ENCODE results near the gene PHF24.

DNA sequence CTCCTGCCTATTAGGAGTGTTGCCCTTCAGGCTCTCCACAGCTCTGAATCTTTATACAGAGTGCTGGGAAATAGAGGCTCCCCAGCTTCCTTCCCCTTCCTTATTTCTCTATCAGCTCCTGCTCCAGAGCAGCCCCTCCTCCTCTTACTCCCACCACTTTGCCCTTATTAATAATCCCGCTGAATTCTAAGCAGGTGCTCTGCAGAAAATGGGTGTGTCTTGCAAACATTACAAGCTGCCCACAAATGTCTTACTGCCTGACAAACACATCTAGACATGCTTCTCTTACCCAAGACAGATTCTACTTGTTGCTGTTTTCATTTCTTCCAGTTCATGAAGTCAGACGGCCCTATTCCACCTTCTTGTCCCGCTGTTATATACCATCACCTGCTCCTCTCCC lies 6.4 kb downstream of the PHF24 start:
- TF ChIP-seq, protein P1, sequence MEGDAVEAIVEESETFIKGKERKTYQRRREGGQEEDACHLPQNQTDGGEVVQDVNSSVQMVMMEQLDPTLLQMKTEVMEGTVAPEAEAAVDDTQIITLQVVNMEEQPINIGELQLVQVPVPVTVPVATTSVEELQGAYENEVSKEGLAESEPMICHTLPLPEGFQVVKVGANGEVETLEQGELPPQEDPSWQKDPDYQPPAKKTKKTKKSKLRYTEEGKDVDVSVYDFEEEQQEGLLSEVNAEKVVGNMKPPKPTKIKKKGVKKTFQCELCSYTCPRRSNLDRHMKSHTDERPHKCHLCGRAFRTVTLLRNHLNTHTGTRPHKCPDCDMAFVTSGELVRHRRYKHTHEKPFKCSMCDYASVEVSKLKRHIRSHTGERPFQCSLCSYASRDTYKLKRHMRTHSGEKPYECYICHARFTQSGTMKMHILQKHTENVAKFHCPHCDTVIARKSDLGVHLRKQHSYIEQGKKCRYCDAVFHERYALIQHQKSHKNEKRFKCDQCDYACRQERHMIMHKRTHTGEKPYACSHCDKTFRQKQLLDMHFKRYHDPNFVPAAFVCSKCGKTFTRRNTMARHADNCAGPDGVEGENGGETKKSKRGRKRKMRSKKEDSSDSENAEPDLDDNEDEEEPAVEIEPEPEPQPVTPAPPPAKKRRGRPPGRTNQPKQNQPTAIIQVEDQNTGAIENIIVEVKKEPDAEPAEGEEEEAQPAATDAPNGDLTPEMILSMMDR (IDR thresholded peaks at IDR 0.05), result no peak
- TF ChIP-seq POLR2A (IDR thresholded peaks at IDR 0.05), result no peak
